ENCODE data around the gene KANSL1L. TPM values are rescaled to one million over a fixed set of nuclear protein-coding genes. Genes with fewer than 3 reads are reported as not detected.

KANSL1L gene
- polyA plus RNA-seq, 2 of the 4 experiments (the other 2 are of a cell fraction), result 1.0 to 2.7 TPM

DNA sequence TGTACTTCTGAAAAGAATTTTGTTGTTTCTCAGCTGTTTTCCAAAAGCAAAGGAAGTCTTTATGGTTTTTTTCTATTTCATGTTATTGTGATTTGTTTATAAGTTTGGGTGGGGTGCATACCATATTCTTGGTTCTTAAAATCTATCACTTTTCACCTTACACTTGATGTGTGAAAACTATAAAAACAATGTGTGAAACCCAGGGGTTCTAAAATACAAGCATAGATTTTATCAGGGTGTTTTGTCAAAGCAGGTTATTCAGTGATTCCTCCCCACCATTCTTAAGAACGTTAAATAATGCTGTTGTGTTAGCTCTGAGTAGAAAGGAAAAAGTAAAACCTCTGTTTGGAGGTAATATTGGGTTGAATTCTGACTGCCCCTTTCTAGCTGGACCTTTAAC, 151.1 kb downstream of the KANSL1L start:
- ATAC-seq, result no peak
- Histone ChIP-seq H3K27ac (no peak overlapping the region), H3K9me3 (no peaks in the 10 kb centered on the region), H3K4me1 (no peaks in the 10 kb centered on the region), H3K4me3 (no peak overlapping the region), H3K4me2 (no peak overlapping the region)
- 84% methylated on average over 1 of the region's 1 CpG for WGBS (ENCODE audit: missing lambda C conversion rate)
- no peak for FAIRE-seq
- DNase-seq (ENCODE audit: low read depth in 1 of 2, low spot score in 1 of 2), result no peak
- ChIA-PET POLR2A (no interaction called here), CTCF (no interaction called here)
- no peak for TF ChIP-seq NPAS2 (CRISPR knock-in tag; IDR thresholded peaks at IDR 0.05; ENCODE audit: borderline replicate concordance)
- TF ChIP-seq RNF2 (IDR thresholded peaks at IDR 0.05; ENCODE audit: borderline replicate concordance, low read depth), result no peak
- TF ChIP-seq TFCP2L1 (CRISPR knock-in tag; IDR thresholded peaks at IDR 0.05), result no peak
- no peak for TF ChIP-seq FOSB (CRISPR knock-in tag; IDR thresholded peaks at IDR 0.05)
- TF ChIP-seq JUNB (IDR thresholded peaks at IDR 0.05), result no peak
- no peak for TF ChIP-seq NFE2L2 (conservative IDR thresholded peaks at IDR 0.05; ENCODE audit: low read length)
- TF ChIP-seq, protein P1, sequence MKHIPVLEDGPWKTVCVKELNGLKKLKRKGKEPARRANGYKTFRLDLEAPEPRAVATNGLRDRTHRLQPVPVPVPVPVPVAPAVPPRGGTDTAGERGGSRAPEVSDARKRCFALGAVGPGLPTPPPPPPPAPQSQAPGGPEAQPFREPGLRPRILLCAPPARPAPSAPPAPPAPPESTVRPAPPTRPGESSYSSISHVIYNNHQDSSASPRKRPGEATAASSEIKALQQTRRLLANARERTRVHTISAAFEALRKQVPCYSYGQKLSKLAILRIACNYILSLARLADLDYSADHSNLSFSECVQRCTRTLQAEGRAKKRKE (CRISPR knock-in tag; IDR thresholded peaks at IDR 0.05; ENCODE audit: low read depth), result no peak
- TF ChIP-seq CEBPB (IDR thresholded peaks at IDR 0.05), result no peak
- TF ChIP-seq EHMT2 (IDR thresholded peaks at IDR 0.05; ENCODE audit: low read depth), result no peak
- no peak for TF ChIP-seq SREBF2 (IDR thresholded peaks at IDR 0.05)
- TF ChIP-seq HOXB13 (CRISPR knock-in tag; IDR thresholded peaks at IDR 0.05; ENCODE audit: low read depth), result no peak
- no peak for TF ChIP-seq KDM1A (IDR thresholded peaks at IDR 0.05; ENCODE audit: low read depth)
- TF ChIP-seq FOXS1 (CRISPR knock-in tag; IDR thresholded peaks at IDR 0.05), result no peak

DNA sequence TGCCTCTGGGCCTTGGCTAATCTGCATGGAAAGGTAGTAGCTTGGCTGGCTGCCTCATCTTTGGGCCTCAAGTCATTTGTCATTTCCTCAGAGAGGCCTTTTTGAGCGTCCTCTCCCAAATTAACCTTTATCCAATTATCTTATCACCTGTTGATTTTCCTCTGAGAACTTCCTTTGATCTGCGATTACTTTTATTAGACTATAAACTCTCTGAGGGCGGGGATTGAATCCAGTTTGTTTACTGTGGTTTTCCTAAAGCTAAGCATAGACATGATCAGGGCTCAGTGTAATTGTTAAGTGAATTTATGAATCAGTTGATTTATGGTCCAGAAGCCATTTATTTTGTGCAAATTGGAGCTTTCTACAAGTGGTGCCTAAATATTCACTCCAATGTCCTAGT, 161.3 kb downstream of the KANSL1L start:
- ATAC-seq (no peak), DNase-seq (ENCODE audit: low read depth in 1 of 2, low spot score in 1 of 2) (no peak), FAIRE-seq (no peak)
- 96% methylated on average over 3 of the region's 3 CpGs for WGBS (ENCODE audit: missing lambda C conversion rate)
- POLR2A ChIA-PET, result no interaction called here
- no peak overlapping the region for H3K27ac ChIP-seq
- no peak overlapping the region for H3K4me2 ChIP-seq
- no peak overlapping the region for H3K4me3 ChIP-seq
- TF ChIP-seq, protein P2, sequence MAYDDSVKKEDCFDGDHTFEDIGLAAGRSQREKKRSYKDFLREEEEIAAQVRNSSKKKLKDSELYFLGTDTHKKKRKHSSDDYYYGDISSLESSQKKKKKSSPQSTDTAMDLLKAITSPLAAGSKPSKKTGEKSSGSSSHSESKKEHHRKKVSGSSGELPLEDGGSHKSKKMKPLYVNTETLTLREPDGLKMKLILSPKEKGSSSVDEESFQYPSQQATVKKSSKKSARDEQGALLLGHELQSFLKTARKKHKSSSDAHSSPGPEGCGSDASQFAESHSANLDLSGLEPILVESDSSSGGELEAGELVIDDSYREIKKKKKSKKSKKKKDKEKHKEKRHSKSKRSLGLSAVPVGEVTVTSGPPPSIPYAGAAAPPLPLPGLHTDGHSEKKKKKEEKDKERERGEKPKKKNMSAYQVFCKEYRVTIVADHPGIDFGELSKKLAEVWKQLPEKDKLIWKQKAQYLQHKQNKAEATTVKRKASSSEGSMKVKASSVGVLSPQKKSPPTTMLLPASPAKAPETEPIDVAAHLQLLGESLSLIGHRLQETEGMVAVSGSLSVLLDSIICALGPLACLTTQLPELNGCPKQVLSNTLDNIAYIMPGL (CRISPR knock-in tag; IDR thresholded peaks at IDR 0.05; ENCODE audit: borderline replicate concordance), result no peak
- TF ChIP-seq JUNB (IDR thresholded peaks at IDR 0.05), result no peak
- TF ChIP-seq RNF2 (IDR thresholded peaks at IDR 0.05; ENCODE audit: borderline replicate concordance, low read depth), result no peak
- TF ChIP-seq EP300 (IDR thresholded peaks at IDR 0.05), result no peak
- no peak for TF ChIP-seq POLR2A (IDR thresholded peaks at IDR 0.05; ENCODE audit: low read length)
- no peak for TF ChIP-seq NPAS2 (CRISPR knock-in tag; IDR thresholded peaks at IDR 0.05; ENCODE audit: borderline replicate concordance)
- no peak for TF ChIP-seq RFX5 (IDR thresholded peaks at IDR 0.05)
- TF ChIP-seq JUN (IDR thresholded peaks at IDR 0.05), result no peak
- no peak for TF ChIP-seq CHD4 (IDR thresholded peaks at IDR 0.05; ENCODE audit: borderline replicate concordance)
- TF ChIP-seq FOSB (CRISPR knock-in tag; IDR thresholded peaks at IDR 0.05), result no peak
- no peak for TF ChIP-seq CHD2 (IDR thresholded peaks at IDR 0.05; ENCODE audit: low read length, partially characterized antibody)
- no peak for TF ChIP-seq BHLHE40 (IDR thresholded peaks at IDR 0.05; ENCODE audit: low read depth, low read length)
- no peak for TF ChIP-seq ESRRA (IDR thresholded peaks at IDR 0.05; ENCODE audit: borderline replicate concordance, low read length)
- TF ChIP-seq EHF (CRISPR knock-in tag; IDR thresholded peaks at IDR 0.05), result no peak
- no peak for TF ChIP-seq FOXS1 (CRISPR knock-in tag; IDR thresholded peaks at IDR 0.05)
- peaks cover 3% of the 10 kb centered on the region; the same call in 1 of the 3 replicates for H3K4me1 ChIP-seq
- CTCF ChIA-PET, result interaction anchor here (0.7 kb wide), 1 partner anchor 23 kb away, joined by 3 read pairs; no protein-coding TSS in a partner anchor
- H3K9me3 ChIP-seq, result no peaks in the 10 kb centered on the region

DNA sequence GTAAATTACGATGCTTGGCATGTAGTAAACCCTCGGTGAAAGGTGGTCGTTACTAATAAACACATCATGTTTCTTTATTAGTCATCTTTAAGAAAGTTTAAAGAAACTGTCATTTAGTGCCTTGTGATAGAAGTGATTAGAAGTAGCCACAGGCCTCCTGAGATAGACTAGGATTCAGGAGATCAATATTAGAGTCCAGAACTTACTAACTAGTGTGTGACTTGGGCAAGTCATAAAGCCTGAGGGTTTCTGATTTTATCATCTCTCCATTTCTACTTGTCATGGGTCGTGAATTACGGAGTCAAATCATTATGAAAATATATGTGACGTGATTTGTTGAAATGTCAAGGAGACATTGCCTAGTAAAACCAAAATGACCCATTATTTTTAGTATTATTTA, 162.1 kb downstream of the KANSL1L start:
- TF ChIP-seq, protein P3, sequence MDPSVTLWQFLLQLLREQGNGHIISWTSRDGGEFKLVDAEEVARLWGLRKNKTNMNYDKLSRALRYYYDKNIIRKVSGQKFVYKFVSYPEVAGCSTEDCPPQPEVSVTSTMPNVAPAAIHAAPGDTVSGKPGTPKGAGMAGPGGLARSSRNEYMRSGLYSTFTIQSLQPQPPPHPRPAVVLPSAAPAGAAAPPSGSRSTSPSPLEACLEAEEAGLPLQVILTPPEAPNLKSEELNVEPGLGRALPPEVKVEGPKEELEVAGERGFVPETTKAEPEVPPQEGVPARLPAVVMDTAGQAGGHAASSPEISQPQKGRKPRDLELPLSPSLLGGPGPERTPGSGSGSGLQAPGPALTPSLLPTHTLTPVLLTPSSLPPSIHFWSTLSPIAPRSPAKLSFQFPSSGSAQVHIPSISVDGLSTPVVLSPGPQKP (IDR thresholded peaks at IDR 0.05; ENCODE audit: low read depth, low read length), result no peak
- TF ChIP-seq EHMT2 (IDR thresholded peaks at IDR 0.05; ENCODE audit: low read depth), result no peak
- no peak for TF ChIP-seq CHD4 (IDR thresholded peaks at IDR 0.05; ENCODE audit: borderline replicate concordance)
- TF ChIP-seq, protein P4, sequence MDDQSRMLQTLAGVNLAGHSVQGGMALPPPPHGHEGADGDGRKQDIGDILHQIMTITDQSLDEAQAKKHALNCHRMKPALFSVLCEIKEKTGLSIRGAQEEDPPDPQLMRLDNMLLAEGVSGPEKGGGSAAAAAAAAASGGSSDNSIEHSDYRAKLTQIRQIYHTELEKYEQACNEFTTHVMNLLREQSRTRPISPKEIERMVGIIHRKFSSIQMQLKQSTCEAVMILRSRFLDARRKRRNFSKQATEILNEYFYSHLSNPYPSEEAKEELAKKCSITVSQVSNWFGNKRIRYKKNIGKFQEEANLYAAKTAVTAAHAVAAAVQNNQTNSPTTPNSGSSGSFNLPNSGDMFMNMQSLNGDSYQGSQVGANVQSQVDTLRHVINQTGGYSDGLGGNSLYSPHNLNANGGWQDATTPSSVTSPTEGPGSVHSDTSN (IDR thresholded peaks at IDR 0.05), result no peak
- TF ChIP-seq MYC (IDR thresholded peaks at IDR 0.05; ENCODE audit: borderline replicate concordance, low read length), result no peak
- no peak for TF ChIP-seq POLR2A (IDR thresholded peaks at IDR 0.05; ENCODE audit: low read length)
- TF ChIP-seq, protein P2 (CRISPR knock-in tag; IDR thresholded peaks at IDR 0.05; ENCODE audit: borderline replicate concordance), result no peak
- no peak for TF ChIP-seq TP53 (CRISPR knock-in tag; IDR thresholded peaks at IDR 0.05)
- no peak for TF ChIP-seq TFCP2L1 (CRISPR knock-in tag; IDR thresholded peaks at IDR 0.05)
- H3K4me1 ChIP-seq, result peaks cover 9% of the 10 kb centered on the region; the same call in 2 of the 3 replicates
- no peak overlapping the region for H3K27ac ChIP-seq
- H3K4me3 ChIP-seq, result no peak overlapping the region
- ATAC-seq (no peak), FAIRE-seq (no peak), DNase-seq (ENCODE audit: low read depth in 1 of 2, low spot score in 1 of 2) (no peak)
- 76% methylated on average over 6 of the region's 6 CpGs for WGBS (ENCODE audit: missing lambda C conversion rate)
- no peaks in the 10 kb centered on the region for H3K9me3 ChIP-seq
- POLR2A ChIA-PET, result no interaction called here
- H3K4me2 ChIP-seq, result no peak overlapping the region
- CTCF ChIA-PET, result no interaction called here

Data from A549 (cell line).